SK-N-SH (cell line): ENCODE results near the gene INTS1. TPM values are rescaled to one million over a fixed set of nuclear protein-coding genes. Genes with fewer than 3 reads are reported as not detected.
"Not testable (repeated sequence)": the region's sequence is repeated elsewhere in the genome, so short reads cannot be mapped to it uniquely, and the experiment has no call there.

Source experiments
- CTCF ChIA-PET: fragments of 300-600, 350-600 bp; formaldehyde crosslinking; extraction: SDS; loops from one replicate; lab custom pipeline; 2021; lab: Yijun Ruan, JAX
- POLR2A ChIA-PET: fragments of 350-600 bp; sonication (Branson Sonifier 250); formaldehyde crosslinking; extraction: SDS; loops from one replicate; lab custom pipeline; 2020; ENCODE audit warnings: antibody characterized with exemption, inconsistent platforms; lab: Yijun Ruan, JAX
- DNase-seq: peaks from one replicate; pipeline ENCODE4 v3.0.0; 2012
- H2AFZ ChIP-seq: fragments of 200-600 bp; sonication (generic); 2 replicates; pipeline ENCODE4 v1.8.1; 2016; ENCODE audit warnings: antibody characterized with exemption, mild to moderate bottlenecking, low read depth
- H3F3A ChIP-seq: fragments of 200-600 bp; sonication (generic); replicated peaks from 2 replicates; pipeline ENCODE3; 2016; ENCODE audit warnings: antibody characterized with exemption, mild to moderate bottlenecking; ENCODE audit not compliant: insufficient read depth
- H3K27ac ChIP-seq, 2 experiments: fragments of 200-500 bp in 1 of 2; fragments of 200-600 bp in 1 of 2; sonication (Bioruptor generic) in 1 of 2; sonication (generic), shearing (Covaris generic) in 1 of 2; 2 replicates each; pipeline versions ENCODE4 v1.5.1 to v1.6.1; 2014 to 2016; ENCODE audit warnings: low read depth in 2 of 2, inconsistent platforms in 1 of 2, low read length in 1 of 2, mild to moderate bottlenecking in 1 of 2, mixed read lengths in 1 of 2
- H3K27me3 ChIP-seq: fragments of 200-600 bp; sonication (generic), shearing (Covaris generic); 2 replicates; pipeline ENCODE4 v1.6.1; 2016; ENCODE audit warnings: mixed run types; ENCODE audit not compliant: insufficient read depth
- H3K36me3 ChIP-seq, 2 experiments: fragments of 200-500 bp in 1 of 2; fragments of 200-600 bp in 1 of 2; sonication (Bioruptor generic) in 1 of 2; sonication (generic) in 1 of 2; replicated peaks in 1 of 2; 2 replicates each; pipeline versions ENCODE3 to v1.5.1; 2014 to 2016; ENCODE audit warnings: low read length in 1 of 2, mild to moderate bottlenecking in 1 of 2; ENCODE audit not compliant: insufficient read depth in 2 of 2, control insufficient read depth in 1 of 2
- H3K4me1 ChIP-seq, 2 experiments: fragments of 200-500 bp in 1 of 2; fragments of 200-600 bp in 1 of 2; sonication (Bioruptor generic) in 1 of 2; sonication (generic), shearing (Covaris generic) in 1 of 2; 2 replicates each; pipeline versions ENCODE4 v1.5.1 to v1.6.1; 2014 to 2016; ENCODE audit warnings: low read depth in 1 of 2, low read length in 1 of 2, mixed run types in 1 of 2; ENCODE audit not compliant: insufficient read depth in 2 of 2, control insufficient read depth in 1 of 2
- H3K4me2 ChIP-seq: fragments of 200-600 bp; sonication (generic), shearing (Covaris generic); 2 replicates; pipeline ENCODE4 v1.6.1; 2017; ENCODE audit warnings: mixed run types
- H3K4me3 ChIP-seq, 2 experiments: fragments of 200-500 bp in 1 of 2; fragments of 200-600 bp in 1 of 2; sonication (Bioruptor generic) in 1 of 2; sonication (generic), shearing (Covaris generic) in 1 of 2; 2 replicates each; pipeline versions ENCODE4 v1.5.1 to v1.8.1; 2014 to 2016; ENCODE audit warnings: low read depth in 2 of 2, inconsistent platforms in 1 of 2, low read length in 1 of 2, mild to moderate bottlenecking in 1 of 2, mixed read lengths in 1 of 2, moderate library complexity in 1 of 2
- H3K79me2 ChIP-seq: fragments of 200-600 bp; sonication (generic); 2 replicates; pipeline ENCODE4 v1.8.1; 2017; ENCODE audit warnings: mild to moderate bottlenecking; ENCODE audit not compliant: insufficient read depth
- H3K9ac ChIP-seq: fragments of 200-600 bp; sonication (generic); 2 replicates; pipeline ENCODE4 v1.6.1; 2017; ENCODE audit warnings: mixed run types
- H3K9me2 ChIP-seq: fragments of 200-600 bp; sonication (generic); 2 replicates; pipeline ENCODE4 v1.6.1; 2017; ENCODE audit warnings: mixed run types
- H3K9me3 ChIP-seq: fragments of 200-600 bp; sonication (generic); 2 replicates; pipeline ENCODE4 v1.6.1; 2017; ENCODE audit warnings: mixed run types, mild to moderate bottlenecking, moderate library complexity
- H4K20me1 ChIP-seq: fragments of 200-600 bp; sonication (generic); 2 replicates; pipeline ENCODE4 v1.6.1; 2017; ENCODE audit warnings: mild to moderate bottlenecking, mixed run types; ENCODE audit not compliant: insufficient read depth
- CTCF ChIP-seq: fragments of 200-600 bp; sonication (generic); IDR thresholded peaks from 2 replicates; pipeline ENCODE4 v1.6.1; 2017; ENCODE audit warnings: antibody characterized with exemption, mild to moderate bottlenecking, moderate library complexity
- MAX ChIP-seq: IDR thresholded peaks from 2 replicates; pipeline ENCODE4 v1.4.0; 2012; ENCODE audit warnings: low read depth
- NRF1 ChIP-seq: IDR thresholded peaks from 2 replicates; pipeline ENCODE4 v1.6.1; 2012; ENCODE audit warnings: low read depth, mild to moderate bottlenecking, low read length
- REST ChIP-seq: IDR thresholded peaks from 2 replicates; pipeline ENCODE4 v1.6.1; 2012; ENCODE audit warnings: mild to moderate bottlenecking, low read depth, low read length, moderate library complexity
- WGBS: methylation state at CpG from one replicate; pipeline ENCODE4 v1.1.6; 2017; ENCODE audit warnings: low lambda C conversion rate; 5-methylcytosine and 5-hydroxymethylcytosine counted together
- polyA plus RNA-seq, 3 experiments: library from polyadenylated mRNA; depleted of rRNA; stranded (reverse); fragments of >200 nt; gene quantifications; 2 replicates each; pipeline ENCODE4 v1.2.3, GENCODE V29; 2012

The INTS1 gene
- polyA plus RNA-seq, 1 of the 3 experiments (the other 2 are of a cell fraction), result 48.1 TPM

DNA sequence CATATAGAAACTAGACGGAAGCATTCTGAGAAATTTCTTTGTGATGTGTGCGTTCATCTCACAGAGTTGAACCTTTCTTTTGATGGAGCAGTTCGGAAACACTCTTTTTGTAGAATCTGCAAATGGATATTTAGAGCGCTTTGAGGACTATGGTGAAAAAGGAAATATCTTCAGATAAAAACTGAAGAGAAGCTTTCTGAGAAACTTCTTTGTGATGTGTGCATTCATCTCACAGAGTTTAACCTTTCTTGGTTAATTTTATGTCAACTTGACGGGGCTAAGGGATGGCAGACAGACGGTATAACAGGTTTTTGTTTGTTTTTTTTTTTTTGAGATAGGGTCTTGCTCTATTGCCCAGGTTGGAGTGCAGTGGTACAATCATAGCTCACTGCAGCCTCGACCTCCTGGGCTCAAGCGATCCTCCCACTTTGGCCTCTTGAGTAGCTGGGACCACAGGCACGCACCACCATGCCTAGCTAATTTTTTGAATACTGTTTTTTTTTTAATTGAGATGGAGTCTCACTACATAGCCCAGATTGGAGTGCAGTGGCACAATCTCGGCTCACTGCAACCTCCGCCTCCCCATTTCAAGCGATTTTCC, 15.2 kb upstream of the INTS1 start:
- H4K20me1 ChIP-seq, H3K36me3 ChIP-seq, DNase-seq, H3K4me2 ChIP-seq, H3K27me3 ChIP-seq, H3K9me2 ChIP-seq, H3K27ac ChIP-seq, H3F3A ChIP-seq, H3K9me3 ChIP-seq, H3K79me2 ChIP-seq, H3K4me1 ChIP-seq, H2AFZ ChIP-seq, H3K9ac ChIP-seq, POLR2A ChIA-PET, H3K4me3 ChIP-seq: not testable (repeated sequence)
- 72% methylated on average over 12 of the region's 12 CpGs for WGBS
- CTCF ChIA-PET, result interaction anchor here (0.6 to 2.1 kb wide), 5 partner anchors 12 to 527 kb away, joined by 3 to 7 read pairs (median 4); partner anchors contain the start of gene TMEM184A

DNA sequence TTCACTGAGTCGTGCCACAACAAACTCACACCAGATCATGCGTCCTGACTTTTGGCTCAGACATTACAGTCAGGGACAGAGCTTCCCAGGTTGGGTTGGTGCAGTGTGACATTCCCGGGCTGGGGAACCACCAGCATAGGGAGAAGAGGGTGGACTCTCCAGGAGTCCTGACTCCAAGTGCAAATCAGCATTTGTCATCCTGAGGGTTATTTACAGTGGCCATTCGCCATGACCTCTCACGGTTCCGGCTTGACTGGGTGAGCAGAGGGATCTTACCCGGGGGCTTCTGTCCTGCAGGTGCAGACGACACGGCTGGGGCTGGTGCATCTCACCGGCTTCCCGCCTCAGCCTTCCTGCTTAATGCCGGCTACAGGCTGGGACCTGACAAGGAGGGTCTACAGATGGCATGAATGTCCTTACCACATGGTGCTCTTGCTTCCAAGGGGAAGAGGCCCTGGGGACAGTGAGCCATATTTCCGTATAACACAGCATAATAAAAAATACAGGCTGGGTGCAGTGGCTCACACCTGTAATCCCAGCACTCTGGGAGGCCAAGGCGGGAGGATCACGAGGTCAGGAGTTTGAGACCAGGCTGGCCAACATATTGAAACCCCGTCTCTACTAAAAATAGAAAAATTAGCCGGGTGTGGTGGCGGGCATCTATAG, 12.5 kb upstream of the INTS1 start:
- H3K27ac ChIP-seq, result no peak overlapping the region
- no peaks in the 10 kb centered on the region for H3K36me3 ChIP-seq
- H3K9me3 ChIP-seq, result no peaks in the 10 kb centered on the region
- POLR2A ChIA-PET, result no interaction called here
- H3K9me2 ChIP-seq, result no peaks in the 10 kb centered on the region
- no peak overlapping the region for H3K4me3 ChIP-seq
- WGBS, result 65% methylated on average over 14 of the region's 18 CpGs
- H4K20me1 ChIP-seq, result no peaks in the 10 kb centered on the region
- CTCF ChIA-PET, result interaction anchor here (0.6 to 3.6 kb wide), 2 partner anchors 11 to 576 kb away, joined by 3 to 18 read pairs; no protein-coding TSS in a partner anchor
- H2AFZ ChIP-seq, result no peak overlapping the region
- no peak overlapping the region for H3K4me2 ChIP-seq
- DNase-seq, result no peak
- no peaks in the 10 kb centered on the region for H3F3A ChIP-seq
- no peak overlapping the region for H3K9ac ChIP-seq
- no peaks in the 10 kb centered on the region for H3K27me3 ChIP-seq
- peaks cover 0 to 4% of the 10 kb centered on the region in 2 experiments; a peak in 1 of 4 replicates for H3K4me1 ChIP-seq
- TF ChIP-seq REST, result no peak
- TF ChIP-seq CTCF, result no peak
- no peak for TF ChIP-seq NRF1
- TF ChIP-seq MAX, result no peak
- H3K79me2 ChIP-seq, result no peaks in the 10 kb centered on the region

DNA sequence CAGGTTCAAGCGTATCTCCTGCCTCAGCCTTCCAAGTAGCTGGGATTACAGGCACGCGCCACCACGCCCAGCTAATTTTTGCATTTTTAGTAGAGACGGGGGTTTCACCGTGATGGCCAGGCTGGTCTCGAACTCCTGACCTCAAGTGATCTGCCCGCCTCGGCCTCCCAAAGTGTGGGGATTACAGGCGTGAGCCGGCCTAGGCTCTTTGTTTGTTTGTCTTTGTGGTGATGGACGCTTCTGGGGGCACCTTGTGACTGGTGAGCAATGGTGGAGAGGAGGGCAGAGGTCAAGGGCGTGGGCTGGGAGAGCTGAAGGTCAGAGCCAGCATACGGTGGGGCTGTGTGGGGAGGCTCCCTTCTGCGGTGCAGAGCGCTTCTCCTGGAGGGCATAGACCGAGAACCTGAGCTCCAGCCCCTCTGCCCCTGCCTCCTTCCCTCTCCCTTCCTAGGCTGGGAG, 11.3 kb upstream of the INTS1 start:
- H2AFZ ChIP-seq, POLR2A ChIA-PET, DNase-seq, H3K4me1 ChIP-seq, H3K27me3 ChIP-seq, H3K36me3 ChIP-seq, H3K27ac ChIP-seq, H3K9me2 ChIP-seq, H3K4me2 ChIP-seq, H3F3A ChIP-seq, H3K79me2 ChIP-seq, H3K4me3 ChIP-seq, H3K9me3 ChIP-seq, H4K20me1 ChIP-seq, H3K9ac ChIP-seq: not testable (repeated sequence)
- CTCF ChIA-PET, result interaction anchor here (0.9 to 3.6 kb wide), 4 partner anchors 10 to 332 kb away, joined by 3 to 18 read pairs (median 4); no protein-coding TSS in a partner anchor
- 89% methylated on average over 17 of the region's 17 CpGs for WGBS
